ENCODE results near the gene NUP210.

Gene NUP210

DNA sequence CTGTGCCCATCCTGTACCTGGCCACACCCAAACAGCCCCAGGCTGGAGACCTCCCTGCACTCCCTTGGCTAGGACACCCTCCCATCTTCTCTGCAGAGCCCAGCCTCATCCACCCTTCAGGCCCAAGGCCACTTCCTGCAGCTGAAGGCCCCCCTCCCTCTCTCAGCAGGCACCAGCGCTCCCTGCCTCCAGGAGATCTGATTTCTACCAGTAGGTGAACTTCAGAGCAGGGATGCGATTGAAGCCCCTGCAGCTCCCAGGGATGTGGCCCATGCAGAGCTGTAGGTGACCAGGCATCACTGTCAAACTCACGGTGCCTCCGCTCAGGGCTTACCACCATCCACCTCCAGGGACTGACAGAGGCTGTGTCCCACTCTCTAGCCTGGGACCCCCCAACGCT is 96.3 kb downstream of the NUP210 start:
- DNase-seq (ENCODE audit: low read depth in 2 of 2) = no peak

DNA sequence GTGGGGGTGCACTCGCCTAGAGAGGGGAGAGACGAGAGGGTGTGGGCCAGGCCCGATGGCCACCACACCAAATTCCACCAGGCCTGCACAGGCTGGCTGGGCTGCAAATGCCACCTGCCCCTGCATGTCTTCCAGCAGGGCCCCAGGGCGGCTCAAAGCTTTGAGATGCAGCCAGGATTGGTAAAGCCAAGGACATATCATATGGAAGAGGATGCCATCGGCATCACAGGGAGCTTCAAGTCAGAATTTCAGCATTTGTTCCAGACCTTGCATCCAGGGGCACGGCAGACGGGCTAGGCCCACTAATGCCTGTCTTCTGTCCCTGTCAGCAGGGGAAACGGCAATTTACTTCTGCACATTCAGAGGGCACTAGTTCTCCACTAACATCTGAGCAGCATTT is 97.8 kb downstream of the NUP210 start:
- DNase-seq (ENCODE audit: low read depth in 2 of 2) = no peak

GRCh38 chr3:13319564-13320220 is 100.4 kb downstream of the NUP210 start:
- DNase-seq (ENCODE audit: low read depth in 2 of 2) = no peak

- DNase-seq (ENCODE audit: low read depth in 2 of 2) = no peak
Observed at GRCh38 chr3:13318626-13319470, 101.3 kb downstream of the NUP210 start.

DNA sequence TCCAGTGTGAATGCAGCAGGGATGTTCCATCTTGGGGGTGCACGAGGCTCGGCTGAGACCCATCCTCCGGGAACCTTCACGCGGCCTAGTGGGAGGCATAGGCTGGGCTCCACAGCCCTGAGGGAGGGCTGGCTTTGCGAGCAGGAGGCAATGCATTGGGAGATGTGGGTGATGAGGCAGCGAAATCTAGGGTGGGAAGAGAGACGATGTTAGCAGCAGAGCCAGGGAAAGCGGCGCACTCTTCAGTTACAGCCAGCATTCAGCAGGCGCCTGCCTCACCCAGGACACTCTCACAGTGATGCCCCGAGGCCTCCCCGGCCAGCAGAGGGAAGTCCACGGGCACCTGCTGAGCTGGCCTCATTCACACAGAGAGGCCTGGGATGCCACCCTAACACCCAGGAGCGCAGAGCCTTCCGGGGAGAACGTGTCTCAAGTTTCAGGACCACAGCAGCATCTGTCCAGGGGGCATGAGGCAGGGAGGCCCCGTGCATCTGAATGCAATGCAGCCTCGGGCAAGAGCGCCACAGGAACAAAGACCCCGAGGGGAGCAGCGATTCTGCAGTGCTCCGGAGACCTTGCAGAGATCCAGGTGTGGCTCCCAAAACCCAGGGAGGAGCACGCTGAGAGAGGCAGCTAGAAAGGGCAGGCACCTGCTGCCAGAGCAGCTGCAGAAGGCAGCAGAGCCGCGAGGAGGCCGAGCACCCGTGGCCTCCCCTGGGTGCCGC is 102.4 kb downstream of the NUP210 start:
- no peak for DNase-seq (ENCODE audit: low read depth in 2 of 2)

- no peak for DNase-seq (ENCODE audit: low read depth in 2 of 2)
Observed at GRCh38 chr3:13316603-13317002, 103.5 kb downstream of the NUP210 start.

DNA sequence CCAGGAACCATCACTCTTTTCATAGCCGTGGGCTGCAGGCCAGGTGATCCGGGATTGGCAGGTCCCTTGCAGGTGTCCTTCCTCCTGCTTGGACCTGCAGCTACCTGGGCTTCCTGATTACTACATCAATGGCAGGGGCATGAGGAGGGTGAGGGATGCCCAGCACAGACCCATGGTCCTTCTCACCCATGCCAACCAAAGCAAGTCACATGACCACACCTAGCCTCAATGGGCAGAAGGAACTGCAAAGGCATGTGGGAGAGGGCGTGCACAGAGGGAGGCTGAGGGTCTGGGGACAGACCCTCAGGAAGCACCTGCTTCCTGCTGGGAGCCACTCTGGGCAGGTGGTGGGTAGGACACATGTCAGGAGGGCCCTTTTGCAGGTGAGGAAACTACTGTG is 105.2 kb downstream of the NUP210 start:
- no peak for DNase-seq (ENCODE audit: low read depth in 2 of 2)

- no peak for DNase-seq (ENCODE audit: low read depth in 2 of 2)
Observed at GRCh38 chr3:13313813-13314212, 106.3 kb downstream of the NUP210 start.

DNA sequence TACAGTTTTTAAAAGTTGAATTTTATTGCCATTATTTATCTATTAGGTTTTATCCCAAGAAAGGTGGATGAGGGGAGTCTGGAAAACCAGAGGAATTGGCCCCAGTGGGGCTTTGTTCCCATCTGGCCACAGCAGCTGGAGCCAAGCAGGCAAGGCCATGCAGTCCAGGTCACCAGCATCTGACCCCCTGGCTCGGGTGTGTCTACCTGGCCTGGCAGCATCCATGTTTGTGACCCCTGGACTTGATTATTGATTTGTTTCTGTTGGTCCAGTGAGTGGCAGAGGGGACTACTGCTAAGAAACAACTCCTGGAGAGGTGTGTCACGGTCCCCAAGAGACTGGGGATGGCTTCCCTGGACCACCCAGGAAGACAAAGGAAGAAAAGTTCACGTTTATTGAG is 111.1 kb downstream of the NUP210 start:
- DNase-seq (ENCODE audit: low read depth in 2 of 2) = no peak

GRCh38 chr3:13308380-13308801 is 111.7 kb downstream of the NUP210 start:
- DNase-seq (ENCODE audit: low read depth in 2 of 2) = peak in 1 of 2 donors; percentile 6

DNA sequence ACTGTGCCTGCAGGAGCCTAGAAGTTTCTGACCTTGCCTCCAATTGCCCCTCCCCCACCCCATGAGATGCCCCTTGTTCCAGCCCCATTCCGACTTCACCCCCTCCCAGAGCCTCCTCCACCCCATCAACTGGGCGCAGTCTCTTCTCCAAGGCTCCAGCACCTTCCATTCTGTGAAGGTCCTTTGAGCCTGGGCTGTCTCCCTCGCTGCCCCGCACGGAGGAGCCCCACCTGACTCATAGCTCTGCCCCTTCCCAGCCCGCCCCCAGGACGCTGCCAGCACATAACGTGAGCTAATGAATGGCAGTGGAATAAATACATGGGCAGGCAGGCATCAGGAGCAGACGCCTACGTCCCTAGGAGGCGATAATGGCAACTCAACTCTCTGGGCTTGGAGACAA is 113.1 kb downstream of the NUP210 start:
- no peak for DNase-seq (ENCODE audit: low read depth in 2 of 2)

DNA sequence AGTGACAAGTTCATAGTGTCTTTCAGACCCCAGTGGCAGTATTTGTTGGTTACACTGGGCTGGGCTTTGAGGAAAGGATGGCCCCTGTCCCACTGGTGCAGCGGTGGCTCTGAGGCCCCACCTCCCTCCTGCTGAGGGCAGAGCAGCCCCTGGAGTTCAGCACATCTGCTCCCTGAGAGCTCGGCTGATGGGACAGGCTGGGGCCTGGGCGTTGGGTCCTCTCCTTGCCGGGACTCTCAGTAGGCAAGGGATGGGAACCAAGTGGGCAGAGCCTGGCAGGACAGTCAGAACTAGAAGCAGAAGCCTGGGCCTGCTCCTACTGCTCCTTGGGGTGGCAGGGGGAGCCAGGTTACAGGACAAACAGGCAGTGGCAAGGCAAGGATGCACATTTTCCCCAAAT is 114.5 kb downstream of the NUP210 start:
- DNase-seq (ENCODE audit: low read depth in 2 of 2) = no peak

DNA sequence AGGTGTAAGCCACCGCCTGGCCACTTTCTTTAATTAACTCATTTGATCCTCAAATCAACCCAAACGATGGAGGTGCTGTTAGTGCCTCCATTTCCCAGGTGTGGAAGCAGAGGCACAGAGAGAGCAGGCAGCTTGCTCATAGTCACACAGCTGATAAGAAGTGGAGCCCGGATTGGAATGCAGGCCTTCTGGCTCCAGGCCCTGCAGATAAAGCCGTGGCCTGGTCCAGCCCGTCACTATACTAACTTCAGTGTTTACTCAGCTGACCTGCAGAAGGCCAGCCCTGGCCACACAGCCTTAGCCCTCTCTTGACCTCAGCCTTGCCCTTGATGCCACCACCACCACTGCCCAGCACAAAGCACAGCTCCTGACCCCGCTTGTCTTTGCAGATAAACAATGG is 116.7 kb downstream of the NUP210 start:
- DNase-seq (ENCODE audit: low read depth in 2 of 2) = no peak

GRCh38 chr3:13301286-13301987 is 118.7 kb downstream of the NUP210 start:
- no peak for DNase-seq (ENCODE audit: low read depth in 2 of 2)

GRCh38 chr3:13300546-13301285 is 119.4 kb downstream of the NUP210 start:
- DNase-seq (ENCODE audit: low read depth in 2 of 2) = no peak

DNA sequence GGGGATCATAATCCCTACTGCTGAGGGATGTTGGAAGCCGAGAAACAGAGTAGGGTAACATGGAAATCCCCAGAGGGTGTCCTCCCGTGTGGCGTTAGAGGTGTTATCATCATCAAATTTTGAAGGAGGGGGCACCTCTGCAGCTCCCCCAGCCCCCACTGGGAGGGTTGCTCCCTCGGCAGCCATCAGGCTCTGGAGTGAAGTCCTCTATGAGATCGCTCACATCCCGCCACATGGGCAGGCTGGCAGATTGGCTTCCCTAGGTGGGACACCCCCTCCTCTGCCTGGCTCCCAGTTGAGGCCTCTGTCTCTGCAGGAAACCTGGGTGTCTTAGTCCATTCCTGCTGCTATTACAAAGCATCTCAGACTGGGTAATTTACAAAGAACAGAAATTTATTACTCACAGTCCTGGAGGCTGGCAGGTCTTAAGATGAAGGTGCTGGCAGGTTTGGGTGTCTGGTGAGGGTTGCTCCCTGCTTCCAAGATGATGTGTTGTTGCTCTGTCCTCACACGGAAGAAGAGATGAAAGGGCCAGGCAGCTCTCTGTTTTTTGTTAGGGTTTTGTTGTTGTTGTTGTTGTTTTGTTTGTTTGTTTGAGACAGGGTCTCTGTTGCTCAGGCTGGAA is 120.5 kb downstream of the NUP210 start:
- no peak for DNase-seq (ENCODE audit: low read depth in 2 of 2)

GRCh38 chr3:13296662-13297061 is 123.5 kb downstream of the NUP210 start:
- DNase-seq (ENCODE audit: low read depth in 2 of 2) = no peak

GRCh38 chr3:13294442-13295351 is 125.4 kb downstream of the NUP210 start:
- DNase-seq (ENCODE audit: low read depth in 2 of 2) = no peak

DNA sequence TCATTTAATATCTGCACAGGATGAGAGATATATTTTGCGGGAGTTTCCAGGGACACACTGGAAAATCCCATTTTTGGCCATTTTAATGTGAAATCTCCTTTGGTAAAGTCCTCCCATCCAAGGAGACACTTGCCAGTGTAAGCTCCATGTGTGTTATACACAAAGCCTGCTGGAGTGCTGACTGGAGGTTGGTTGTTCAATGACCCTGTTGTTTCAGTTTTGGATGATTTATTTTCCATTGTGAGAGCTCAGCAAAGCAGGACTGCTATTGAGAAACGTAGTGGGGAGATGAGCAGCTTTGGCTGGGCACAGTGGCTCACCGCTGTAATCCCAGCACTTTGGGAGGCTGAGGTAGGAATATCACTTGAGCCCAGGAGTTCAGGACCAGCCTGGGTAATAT is 127.7 kb downstream of the NUP210 start:
- no peak for DNase-seq (ENCODE audit: low read depth in 2 of 2)

DNA sequence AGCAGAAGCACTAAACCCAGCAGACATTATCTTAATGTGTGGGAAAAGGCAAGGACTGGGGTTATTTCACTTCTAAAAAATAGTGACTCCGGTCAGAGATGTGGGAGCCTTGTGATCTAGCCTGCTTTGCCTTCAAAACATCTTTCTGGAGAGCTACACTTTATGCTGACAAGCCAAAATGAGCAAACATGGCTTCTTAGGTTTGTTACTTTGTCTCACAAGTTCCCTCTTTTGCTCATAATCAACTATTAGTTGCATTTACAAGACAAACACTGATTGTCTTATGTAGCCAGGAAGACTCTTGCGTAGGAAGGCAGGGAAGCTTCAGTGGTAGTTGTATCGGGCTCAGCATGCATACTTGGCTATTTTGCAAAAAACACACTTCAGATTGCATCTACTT is 129.2 kb downstream of the NUP210 start:
- DNase-seq (ENCODE audit: low read depth in 2 of 2) = no peak

Measured in stimulated activated CD4-positive, alpha-beta T cell treated with anti-CD3 and anti-CD28 coated beads, Interleukin-1b, Interleukin-23, amount 100 ng/mL, for 4 hours (primary cell).